Mesenchymal stem cell (in vitro differentiated cells and primary cell): ENCODE measurements around the gene SLC5A6.

ENCODE experiments used
- DNase-seq: peaks from one replicate; pipeline ENCODE4 v3.0.0-alpha.2; 2013
- H2AFZ ChIP-seq: one replicate; pipeline ENCODE4 v1.6.1; 2013; ENCODE audit warnings: low read depth, mild to moderate bottlenecking, control low read depth, inconsistent platforms, low read length, moderate library complexity
- H2AK5ac ChIP-seq: 2 replicates; pipeline ENCODE4 v1.6.1; 2013; ENCODE audit warnings: low read length, moderate library complexity, mild to moderate bottlenecking, inconsistent platforms; ENCODE audit not compliant: severe bottlenecking
- H2BK120ac ChIP-seq: one replicate; pipeline ENCODE4 v1.6.1; 2013; ENCODE audit warnings: low read depth, mild to moderate bottlenecking, inconsistent platforms, low read length, moderate library complexity
- H2BK12ac ChIP-seq, 2 experiments: one replicate each; pipeline ENCODE4 v1.6.1; 2013; ENCODE audit warnings: inconsistent platforms in 2 of 2, low read length in 2 of 2, mild to moderate bottlenecking in 2 of 2, moderate library complexity in 2 of 2, control low read depth in 1 of 2
- H2BK15ac ChIP-seq: one replicate; pipeline ENCODE4 v1.6.1; 2013; ENCODE audit warnings: mild to moderate bottlenecking, low read depth, inconsistent platforms; ENCODE audit not compliant: poor library complexity, severe bottlenecking
- H2BK5ac ChIP-seq: 2 replicates; pipeline ENCODE4 v1.6.1; 2013; ENCODE audit warnings: low read depth, mild to moderate bottlenecking, low read length, control low read depth, inconsistent platforms; ENCODE audit not compliant: poor library complexity, severe bottlenecking
- H3K14ac ChIP-seq, 2 experiments: one replicate each; pipeline ENCODE4 v1.6.1; 2013; ENCODE audit warnings: inconsistent platforms in 2 of 2, low read length in 2 of 2, control low read depth in 1 of 2, mild to moderate bottlenecking in 1 of 2, moderate library complexity in 1 of 2
- H3K18ac ChIP-seq, 2 experiments: one replicate each; pipeline ENCODE4 v1.6.1; 2013; ENCODE audit warnings: inconsistent platforms in 2 of 2, low read length in 2 of 2, control low read depth in 1 of 2, low read depth in 1 of 2, mild to moderate bottlenecking in 1 of 2
- H3K23ac ChIP-seq, 2 experiments: one replicate each; pipeline ENCODE4 v1.6.1; 2013; ENCODE audit warnings: inconsistent platforms in 2 of 2, low read length in 2 of 2, mild to moderate bottlenecking in 2 of 2, moderate library complexity in 2 of 2, control low read depth in 1 of 2
- H3K27ac ChIP-seq: 2 replicates; pipeline ENCODE4 v1.5.1; 2013; ENCODE audit warnings: mild to moderate bottlenecking, moderate library complexity, low read length, control low read depth, inconsistent platforms; ENCODE audit not compliant: poor library complexity, severe bottlenecking
- H3K27me3 ChIP-seq, 2 experiments: 2 replicates each; pipeline versions ENCODE4 v1.6.1 to v1.7.0; 2013; ENCODE audit warnings: low read length in 2 of 2, mild to moderate bottlenecking in 2 of 2, moderate library complexity in 2 of 2, control low read depth in 1 of 2, inconsistent platforms in 1 of 2; ENCODE audit not compliant: control insufficient read depth in 1 of 2, insufficient read depth in 1 of 2
- H3K36me3 ChIP-seq, 2 experiments: 2 replicates each; pipeline versions ENCODE4 v1.6.1 to v1.7.0; 2013; ENCODE audit warnings: low read length in 2 of 2, control low read depth in 1 of 2, inconsistent platforms in 1 of 2, low read depth in 1 of 2, mild to moderate bottlenecking in 1 of 2; ENCODE audit not compliant: insufficient read depth in 2 of 2, control insufficient read depth in 1 of 2
- H3K4ac ChIP-seq, 2 experiments: one replicate each; pipeline ENCODE4 v1.6.1; 2013; ENCODE audit warnings: inconsistent platforms in 2 of 2, low read length in 2 of 2, mild to moderate bottlenecking in 2 of 2, moderate library complexity in 2 of 2, control low read depth in 1 of 2, low read depth in 1 of 2
- H3K4me1 ChIP-seq: 2 replicates; pipeline ENCODE4 v1.6.1; 2013; ENCODE audit warnings: low read depth, low read length, control low read depth; ENCODE audit not compliant: control insufficient read depth, insufficient read depth
- H3K4me2 ChIP-seq: 2 replicates; pipeline ENCODE4 v1.6.1; 2013; ENCODE audit warnings: low read length, mild to moderate bottlenecking, inconsistent platforms; ENCODE audit not compliant: poor library complexity, severe bottlenecking
- H3K4me3 ChIP-seq, 2 experiments: 2 replicates each; pipeline versions ENCODE4 v1.5.1 to v1.7.0; 2013; ENCODE audit warnings: low read length in 2 of 2, mild to moderate bottlenecking in 2 of 2, control low read depth in 1 of 2, low read depth in 1 of 2; ENCODE audit not compliant: insufficient read depth in 1 of 2
- H3K79me1 ChIP-seq: replicated peaks from 2 replicates; pipeline ENCODE4 v1.6.1; 2013; ENCODE audit warnings: mild to moderate bottlenecking, control low read depth, low read length, inconsistent platforms; ENCODE audit not compliant: poor library complexity, severe bottlenecking
- H3K9ac ChIP-seq: 2 replicates; pipeline ENCODE4 v1.7.0; 2013; ENCODE audit warnings: mild to moderate bottlenecking, low read length, moderate library complexity
- H3K9me3 ChIP-seq: 2 replicates; pipeline ENCODE4 v1.7.0; 2013; ENCODE audit warnings: mild to moderate bottlenecking, low read length; ENCODE audit not compliant: control insufficient read depth
- H4K8ac ChIP-seq: one replicate; pipeline ENCODE4 v1.6.1; 2013; ENCODE audit warnings: inconsistent platforms, mild to moderate bottlenecking, low read length, moderate library complexity
- H4K91ac ChIP-seq: one replicate; pipeline ENCODE4 v1.6.1; 2013; ENCODE audit warnings: mild to moderate bottlenecking, low read length, inconsistent platforms
- WGBS: methylation state at CpG from one replicate; pipeline ENCODE4 v1.1.7; 2013; ENCODE audit warnings: mixed read lengths; 5-methylcytosine and 5-hydroxymethylcytosine counted together

Gene SLC5A6

DNA sequence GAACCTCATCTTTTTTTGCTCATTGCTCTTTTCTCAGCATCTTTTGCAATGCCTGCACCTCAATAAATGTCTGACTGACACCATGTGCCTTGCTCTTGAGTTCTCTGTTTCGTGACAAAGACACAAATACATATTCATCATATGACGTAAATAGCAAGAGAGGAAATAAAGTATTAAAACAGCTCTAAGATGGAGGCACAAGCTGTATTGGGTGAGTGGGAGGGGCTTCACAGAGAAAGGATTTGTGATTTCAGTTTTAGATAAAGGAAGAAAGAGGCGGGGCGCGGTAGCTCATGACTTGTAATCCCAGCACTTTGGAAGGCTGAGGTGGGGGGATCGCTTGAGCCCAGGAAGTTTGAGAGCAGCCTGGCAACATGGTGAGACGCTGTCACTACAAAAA, 8.0 kb upstream of the SLC5A6 start:
- over 99% methylated on average over 6 of the region's 7 CpGs for WGBS

DNA sequence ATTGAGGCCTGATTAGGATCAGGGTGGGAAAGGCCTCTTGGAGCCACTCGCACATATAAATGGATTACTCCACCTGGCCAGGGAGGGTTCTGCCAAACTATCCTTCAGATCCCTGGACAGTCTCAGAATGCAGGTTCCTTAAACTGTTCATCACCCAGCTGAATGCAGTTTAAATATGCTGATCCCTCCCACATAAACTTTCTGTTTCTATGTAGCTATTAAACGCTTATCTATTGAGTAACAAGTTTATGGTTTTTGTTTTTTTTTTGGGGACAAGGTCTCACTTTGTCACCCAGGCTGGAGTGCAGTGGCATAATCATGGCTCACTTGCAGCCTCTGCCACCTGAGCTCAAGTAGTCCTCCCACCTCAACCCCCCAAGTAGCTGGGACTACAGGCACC, 7.0 kb upstream of the SLC5A6 start:
- no peak overlapping the region for H4K91ac ChIP-seq
- H2BK120ac ChIP-seq: no peak overlapping the region
- H3K4me3 ChIP-seq: no peak overlapping the region
- H3K23ac ChIP-seq: no peak overlapping the region
- H2BK12ac ChIP-seq: no peak overlapping the region
- H3K79me1 ChIP-seq: peaks cover 28% of the 10 kb centered on the region
- H3K27me3 ChIP-seq: no peaks in the 10 kb centered on the region
- H3K4ac ChIP-seq: no peak overlapping the region
- H4K8ac ChIP-seq: no peak overlapping the region
- no peak overlapping the region for H3K18ac ChIP-seq
- no peak overlapping the region for H3K27ac ChIP-seq
- peaks cover 4% of the 10 kb centered on the region for H3K4me1 ChIP-seq
- no peak overlapping the region for H2BK5ac ChIP-seq
- no peaks in the 10 kb centered on the region for H3K9me3 ChIP-seq
- DNase-seq: no peak
- no peak overlapping the region for H2AFZ ChIP-seq
- no peak overlapping the region for H3K4me2 ChIP-seq
- no peak overlapping the region for H2AK5ac ChIP-seq
- H3K9ac ChIP-seq: no peak overlapping the region
- H2BK15ac ChIP-seq: no peak overlapping the region
- peaks cover 29 to 70% of the 10 kb centered on the region in 2 experiments for H3K36me3 ChIP-seq
- H3K14ac ChIP-seq: no peak overlapping the region
- WGBS: 100% methylated on average over 1 of the region's 2 CpGs

More for the DNA sequence above, 8.0 kb upstream of the SLC5A6 start:
- H2AFZ ChIP-seq: no peak overlapping the region
- H3K27me3 ChIP-seq: no peaks in the 10 kb centered on the region
- peaks cover 4% of the 10 kb centered on the region for H3K4me1 ChIP-seq
- no peak overlapping the region for H2BK15ac ChIP-seq
- H3K27ac ChIP-seq: no peak overlapping the region
- no peak for DNase-seq
- H3K79me1 ChIP-seq: peaks cover 37% of the 10 kb centered on the region
- H2AK5ac ChIP-seq: no peak overlapping the region
- H3K9me3 ChIP-seq: no peaks in the 10 kb centered on the region
- no peak overlapping the region for H3K4me3 ChIP-seq
- no peak overlapping the region for H3K4ac ChIP-seq
- H2BK5ac ChIP-seq: no peak overlapping the region
- no peak overlapping the region for H3K9ac ChIP-seq
- H3K14ac ChIP-seq: no peak overlapping the region
- no peak overlapping the region for H4K8ac ChIP-seq
- H3K4me2 ChIP-seq: no peak overlapping the region
- no peak overlapping the region for H3K23ac ChIP-seq
- H3K36me3 ChIP-seq: peaks cover 39 to 76% of the 10 kb centered on the region in 2 experiments
- H2BK12ac ChIP-seq: no peak overlapping the region
- H4K91ac ChIP-seq: no peak overlapping the region
- H2BK120ac ChIP-seq: no peak overlapping the region
- H3K18ac ChIP-seq: no peak overlapping the region

DNA sequence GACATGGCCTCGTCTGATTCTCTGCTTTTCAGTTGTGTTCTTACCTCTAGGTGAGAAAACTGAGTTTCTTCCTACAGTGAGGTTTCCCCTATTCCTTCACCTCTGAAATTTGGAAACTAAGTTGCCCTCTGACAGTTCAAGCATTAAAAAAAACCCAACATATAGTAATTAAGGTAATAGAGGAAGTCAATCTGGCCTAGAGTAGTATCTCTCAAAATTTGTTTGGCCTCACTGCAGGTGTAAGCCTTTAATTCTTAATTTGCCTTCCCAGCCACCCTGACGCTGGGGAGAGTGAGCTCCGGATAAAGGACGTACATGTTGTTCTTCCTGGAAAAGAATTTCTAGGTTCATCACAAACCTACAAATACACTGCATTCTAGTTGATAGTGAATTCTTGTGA, 6.5 kb upstream of the SLC5A6 start:
- Histone ChIP-seq H3K9me3 (no peaks in the 10 kb centered on the region), H2BK120ac (no peak overlapping the region), H3K23ac (no peak overlapping the region), H2BK5ac (no peak overlapping the region), H3K27me3 (no peaks in the 10 kb centered on the region), H3K4me1 (peaks cover 4% of the 10 kb centered on the region), H3K4me3 (peak overlapping the region in 1 of 2 experiments; percentile 88), H2BK12ac (no peak overlapping the region), H2AFZ (no peak overlapping the region), H4K91ac (no peak overlapping the region), H3K14ac (no peak overlapping the region), H3K27ac (peak overlapping the region; percentile 72), H3K18ac (no peak overlapping the region), H2BK15ac (no peak overlapping the region), H4K8ac (no peak overlapping the region), H3K4me2 (no peak overlapping the region), H3K9ac (peak overlapping the region; percentile 94), H3K36me3 (peaks cover 25 to 69% of the 10 kb centered on the region in 2 experiments), H3K4ac (no peak overlapping the region), H2AK5ac (no peak overlapping the region), H3K79me1 (peaks cover 24% of the 10 kb centered on the region)
- DNase-seq: no peak
- WGBS: 80% methylated on average over 1 of the region's 4 CpGs

DNA sequence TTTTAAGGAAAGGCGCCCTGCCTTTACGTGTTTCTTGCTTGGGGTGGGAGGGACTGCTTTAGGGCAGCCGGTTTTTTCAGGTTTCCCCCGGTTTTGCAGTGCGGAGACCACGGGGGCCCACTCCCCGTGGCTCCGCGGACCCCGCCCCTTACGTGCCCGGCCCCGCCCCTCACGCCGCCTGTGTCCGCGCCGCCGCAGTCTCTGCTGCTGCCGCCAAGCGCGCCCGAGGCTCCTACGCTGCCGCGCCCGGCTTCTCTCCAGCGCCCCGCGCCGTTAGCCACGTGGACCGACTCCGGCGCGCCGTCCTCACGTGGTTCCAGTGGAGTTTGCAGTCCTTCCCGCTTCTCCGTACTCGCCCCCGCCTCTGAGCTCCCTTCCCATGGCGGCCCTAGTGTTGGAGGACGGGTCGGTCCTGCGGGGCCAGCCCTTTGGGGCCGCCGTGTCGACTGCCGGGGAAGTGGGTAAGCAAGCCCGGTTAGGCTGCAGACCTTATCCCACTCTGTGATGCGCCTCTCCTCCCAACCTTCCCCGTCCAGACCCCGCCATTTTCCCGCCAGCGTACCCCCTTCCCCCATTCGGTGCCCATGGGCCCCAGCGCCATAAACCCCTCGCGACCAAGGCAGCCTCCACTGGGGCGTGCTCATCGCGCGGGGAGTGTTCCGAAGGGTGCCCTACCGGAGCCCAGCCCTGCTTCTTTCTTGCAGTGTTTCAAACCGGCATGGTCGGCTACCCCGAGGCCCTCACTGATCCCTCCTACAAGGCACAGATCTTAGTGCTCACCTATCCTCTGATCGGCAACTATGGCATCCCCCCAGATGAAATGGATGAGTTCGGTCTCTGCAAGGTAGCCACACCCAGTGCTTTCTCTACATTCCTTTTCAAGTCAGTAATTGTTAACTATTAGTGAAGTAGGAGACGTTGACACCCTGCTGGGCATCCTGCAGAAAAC, 5.4 kb upstream of the SLC5A6 start, which contains the start of gene CAD:
TSS of gene CAD (plus strand) at position 197 of the 949 bp plus-strand sequence. CDS start at position 380, 183 bp downstream.
- H3K4me2 ChIP-seq: peak within 1 kb of the TSS; percentile 88
- H3K27me3 ChIP-seq: no peaks in the 10 kb centered on the region
- peak within 1 kb of the TSS; percentile 10 to 21 for H2BK12ac ChIP-seq
- H3K23ac ChIP-seq: peak within 1 kb of the TSS in 1 of 2 experiments; percentile 96
- H3K4me3 ChIP-seq: peak within 1 kb of the TSS; percentile 85 to 88
- no peaks in the 10 kb centered on the region for H3K9me3 ChIP-seq
- peak within 1 kb of the TSS; percentile 94 for H3K9ac ChIP-seq
- peaks cover 14 to 63% of the 10 kb centered on the region in 2 experiments for H3K36me3 ChIP-seq
- peak within 1 kb of the TSS; percentile 69 for H2BK5ac ChIP-seq
- H3K14ac ChIP-seq: peak within 1 kb of the TSS in 1 of 2 experiments; percentile 99
- H3K27ac ChIP-seq: peak within 1 kb of the TSS; percentile 95
- peaks cover 19% of the 10 kb centered on the region for H3K79me1 ChIP-seq
- H2AK5ac ChIP-seq: peak within 1 kb of the TSS; percentile 77
- peak within 1 kb of the TSS; percentile 69 for H2BK120ac ChIP-seq
- H3K4ac ChIP-seq: peak within 1 kb of the TSS; percentile 75 to 98
- peak within 1 kb of the TSS; percentile 23 to 98 for H3K18ac ChIP-seq
- WGBS: under 1% methylated on average over 71 of the region's 72 CpGs
- H2BK15ac ChIP-seq: peak within 1 kb of the TSS; percentile 57
- peak within 1 kb of the TSS; percentile 85 for H4K91ac ChIP-seq
- peak within 1 kb of the TSS; percentile 20 for H2AFZ ChIP-seq
- H3K4me1 ChIP-seq: peaks cover 5% of the 10 kb centered on the region
- peak within 1 kb of the TSS; percentile 52 for H4K8ac ChIP-seq
- DNase-seq: peak; percentile 87
